AG04450 (cell line): Measurements from ENCODE around the gene CNIH1. TPM values are rescaled to one million over a fixed set of nuclear protein-coding genes. Genes with fewer than 3 reads are reported as not detected.
"Not testable (repeated sequence)": the region's sequence is repeated elsewhere in the genome, so short reads cannot be mapped to it uniquely, and the experiment has no call there.

Experiments used
- CTCF ChIA-PET: fragments of 300-600, 350-600 bp; formaldehyde crosslinking; extraction: SDS; loops from one replicate; lab custom pipeline; 2022; ENCODE audit warnings: antibody characterized with exemption, inconsistent platforms; lab: Charles Lee
- POLR2A ChIA-PET: fragments of 350-600 bp; formaldehyde crosslinking; extraction: SDS; loops from one replicate; lab custom pipeline; 2021; ENCODE audit warnings: antibody characterized with exemption, inconsistent platforms; lab: Yijun Ruan, JAX
- DNase-seq: peaks from one replicate; pipeline ENCODE4 v3.0.0-alpha.2; 2011; ENCODE audit warnings: low read depth, low spot score
- H3K27ac ChIP-seq: one replicate; pipeline ENCODE4 v1.5.1; 2012; ENCODE audit warnings: low read depth, low read length, control low read depth
- H3K27me3 ChIP-seq: one replicate; pipeline ENCODE4 v1.6.0; 2012; ENCODE audit warnings: low read length; ENCODE audit not compliant: control insufficient read depth, insufficient read depth
- H3K4me3 ChIP-seq: 2 replicates; pipeline ENCODE4 v1.5.1; 2011; ENCODE audit warnings: mild to moderate bottlenecking, low read depth, low read length, control low read depth
- H3K9me3 ChIP-seq: 2 replicates; pipeline ENCODE4 v1.5.1; 2012; ENCODE audit warnings: low read length; ENCODE audit not compliant: control insufficient read depth, insufficient read depth
- CTCF ChIP-seq: IDR thresholded peaks from 2 replicates; pipeline ENCODE4 v1.5.1; 2011; ENCODE audit warnings: low read depth, low read length, control low read depth, inconsistent platforms
- polyA plus RNA-seq: library from polyadenylated mRNA; depleted of rRNA; stranded (reverse); fragments of >200 nt; gene quantifications from 2 replicates; pipeline ENCODE4 v1.2.3, GENCODE V29; 2011

The CNIH1 gene
- polyA plus RNA-seq, 1 experiment, result 254 TPM

GRCh38 chr14:54457609-54457996, 16.4 kb upstream of the CNIH1 start:
- TF ChIP-seq CTCF, result no peak
- ChIA-PET POLR2A (interaction anchor here (0.7 kb wide), 1 partner anchor 195 kb away, joined by 4 read pairs; no protein-coding TSS in a partner anchor), CTCF (interaction anchor here (0.7 to 1.5 kb wide), 2 partner anchors 16 to 955 kb away, joined by 4 to 5 read pairs; no protein-coding TSS in a partner anchor)
- Histone ChIP-seq H3K27me3 (no peaks in the 10 kb centered on the region), H3K4me3 (no peak overlapping the region), H3K9me3 (peaks cover 8% of the 10 kb centered on the region), H3K27ac (no peak overlapping the region)
- no peak for DNase-seq

GRCh38 chr14:54456820-54457608, 15.8 kb upstream of the CNIH1 start:
- POLR2A ChIA-PET, result interaction anchor here (0.7 kb wide), 2 partner anchors 47 to 195 kb away, joined by 4 to 5 read pairs; no protein-coding TSS in a partner anchor
- DNase-seq, H3K27ac ChIP-seq: not testable (repeated sequence)

GRCh38 chr14:54455363-54455762, 14.2 kb upstream of the CNIH1 start:
- Histone ChIP-seq H3K9me3 (peaks cover 8% of the 10 kb centered on the region), H3K27me3 (no peaks in the 10 kb centered on the region), H3K4me3 (no peak overlapping the region), H3K27ac (no peak overlapping the region)
- TF ChIP-seq CTCF, result no peak
- CTCF ChIA-PET, result interaction anchor here (0.6 to 0.7 kb wide), 2 partner anchors 19 to 58 kb away, joined by 3 to 5 read pairs; partner anchors contain the start of gene CDKN3
- DNase-seq, result no peak
- POLR2A ChIA-PET, result no interaction called here

More at GRCh38 chr14:54456820-54457608, 15.8 kb upstream of the CNIH1 start:
- not testable (repeated sequence) for H3K9me3 ChIP-seq, H3K4me3 ChIP-seq, H3K27me3 ChIP-seq
- CTCF ChIA-PET, result interaction anchor here (0.7 to 1.5 kb wide), 2 partner anchors 15 to 955 kb away, joined by 4 to 5 read pairs; no protein-coding TSS in a partner anchor

- DNase-seq, H3K27me3 ChIP-seq, H3K27ac ChIP-seq, H3K9me3 ChIP-seq, H3K4me3 ChIP-seq, POLR2A ChIA-PET: not testable (repeated sequence)
- CTCF ChIA-PET, result interaction anchor here (1.1 kb wide), 1 partner anchor 12 kb away, joined by 3 read pairs; no protein-coding TSS in a partner anchor
These were observed 12.8 kb upstream of the CNIH1 start for GRCh38 chr14:54453990-54454389.

GRCh38 chr14:54453252-54453651, 12.1 kb upstream of the CNIH1 start:
- Histone ChIP-seq H3K9me3 (no peaks in the 10 kb centered on the region), H3K4me3 (no peak overlapping the region), H3K27ac (no peak overlapping the region), H3K27me3 (no peaks in the 10 kb centered on the region)
- POLR2A ChIA-PET, result no interaction called here
- TF ChIP-seq CTCF, result no peak
- CTCF ChIA-PET, result no interaction called here
- DNase-seq, result no peak

GRCh38 chr14:54451961-54452360, 10.8 kb upstream of the CNIH1 start:
- H3K27ac ChIP-seq, result no peak overlapping the region
- no peak for DNase-seq
- ChIA-PET CTCF (interaction anchor here (2.5 kb wide), 1 partner anchor 11 kb away, joined by 16 read pairs; the partner anchor contains the start of gene CNIH1), POLR2A (interaction anchor here (0.7 kb wide), 1 partner anchor 20 kb away, joined by 9 read pairs; no protein-coding TSS in a partner anchor)
- no peaks in the 10 kb centered on the region for H3K9me3 ChIP-seq
- no peak for TF ChIP-seq CTCF
- no peaks in the 10 kb centered on the region for H3K27me3 ChIP-seq
- H3K4me3 ChIP-seq, result no peak overlapping the region
